Mucosa of descending colon (tissue), 3 donors: Measurements from ENCODE around the gene MEIS2. TPM values are rescaled to one million over a fixed set of nuclear protein-coding genes. Genes with fewer than 3 reads are reported as not detected.
A peak's percentile ranks its signal among the peaks of the same experiment; 100 is the strongest.

Experiments used
- ATAC-seq: fragments of 200-7000 bp; cut with Tn5 transposase; one replicate; pipeline ENCODE4 v1.9.1; 2020; ENCODE audit warnings: mild to moderate bottlenecking, moderate library complexity
- DNase-seq, 3 donors: peaks; one replicate each; pipeline ENCODE4 v3.0.0-alpha.2; 2020
- H3K36me3 ChIP-seq: fragments of 200-600 bp; one replicate; pipeline ENCODE4 v1.8.0; 2021; ENCODE audit warnings: low read depth, mild to moderate bottlenecking
- H3K4me1 ChIP-seq: fragments of 200-600 bp; one replicate; pipeline ENCODE4 v1.8.0; 2021; ENCODE audit warnings: low read depth, mild to moderate bottlenecking
- H3K4me3 ChIP-seq: fragments of 200-600 bp; one replicate; pipeline ENCODE4 v1.8.0; 2021; ENCODE audit warnings: mild to moderate bottlenecking
- H3K9me3 ChIP-seq: fragments of 200-600 bp; one replicate; pipeline ENCODE4 v1.8.0; 2021; ENCODE audit warnings: mild to moderate bottlenecking
- CTCF ChIP-seq: fragments of 200-600 bp; IDR thresholded peaks from one replicate; pipeline ENCODE4 v1.8.0; 2022; ENCODE audit warnings: antibody characterized with exemption, mild to moderate bottlenecking
- intact Hi-C, 2 donors: fragments of 100-400 bp; cut with DNase I in 1 of 2; cut with micrococcal nuclease in 1 of 2; formaldehyde crosslinking; loops; one replicate each; pipeline versions ENCODE4 v1.11.0 to v1.11.1; 2022; cut with DNase I, micrococcal nuclease
- total RNA-seq, 3 donors: library from RNA; stranded (reverse); fragmentation: NEBNext Ultra II Directional in 2 of 3; extraction: Animal tissue kit (Norgen Biotek cat#: 25700) in 2 of 3; gene quantifications; one replicate each; pipeline versions ENCODE4 v1.2.1 to v1.2.4, GENCODE V29; 2021 to 2023
- donor health status: DM: no; HTN: no; CAD: no; lungs with moderate emphysema.
- donor health status: DM: no; HTN: no; CAD: no.
- donor health status: DM: no; HTN: yes; CAD: no.

Gene MEIS2
- total RNA-seq, 3 donors from 2014 or later, result 3.8 to 93.3 (median 8.9) TPM

- no peak for TF ChIP-seq CTCF
- DNase-seq, result no peak
- ATAC-seq, result no peak
- peaks cover 4% of the 10 kb centered on the region for H3K4me1 ChIP-seq
- H3K4me3 ChIP-seq, result no peak overlapping the region
- intact Hi-C loops, result loop anchor here (5.0 to 10.0 kb wide), 4 partner anchors 220 to 250 kb away; partner anchors contain the start of gene MEIS2 (in 1 of the 2)
- H3K9me3 ChIP-seq, result no peaks in the 10 kb centered on the region
- no peaks in the 10 kb centered on the region for H3K36me3 ChIP-seq
These were observed 215.9 kb downstream of the MEIS2 start for GRCh38 chr15:36884518-36884875.

GRCh38 chr15:36883713-36884517, 216.4 kb downstream of the MEIS2 start:
- no peaks in the 10 kb centered on the region for H3K36me3 ChIP-seq
- peak; percentile 47 for TF ChIP-seq CTCF
- intact Hi-C loops, result loop anchor here (5.0 to 10.0 kb wide), 4 partner anchors 221 to 251 kb away; partner anchors contain the start of gene MEIS2 (in 1 of the 2)
- peaks cover 4% of the 10 kb centered on the region for H3K4me1 ChIP-seq
- peak; percentile 69 to 88 (median 79) for DNase-seq
- H3K4me3 ChIP-seq, result no peak overlapping the region
- H3K9me3 ChIP-seq, result no peaks in the 10 kb centered on the region
- peak; percentile 85 for ATAC-seq

- H3K36me3 ChIP-seq, result no peaks in the 10 kb centered on the region
- no peak for DNase-seq
- H3K9me3 ChIP-seq, result no peaks in the 10 kb centered on the region
- TF ChIP-seq CTCF, result no peak
- no peak for ATAC-seq
- intact Hi-C loops, result loop anchor here (5.0 to 10.0 kb wide), 4 partner anchors 222 to 252 kb away; partner anchors contain the start of gene MEIS2 (in 1 of the 2)
- H3K4me1 ChIP-seq, result peaks cover 4% of the 10 kb centered on the region
- no peak overlapping the region for H3K4me3 ChIP-seq
These were observed 217.7 kb downstream of the MEIS2 start for GRCh38 chr15:36882487-36883131.

- Histone ChIP-seq H3K9me3 (no peaks in the 10 kb centered on the region), H3K4me3 (no peak overlapping the region), H3K4me1 (peaks cover 4% of the 10 kb centered on the region), H3K36me3 (no peaks in the 10 kb centered on the region)
- no peak for TF ChIP-seq CTCF
- intact Hi-C loops, result loop anchor here (5.0 to 10.0 kb wide), 4 partner anchors 223 to 253 kb away; partner anchors contain the start of gene MEIS2 (in 1 of the 2)
- no peak for ATAC-seq
- DNase-seq, result no peak
These were observed 218.3 kb downstream of the MEIS2 start for GRCh38 chr15:36882056-36882455.

- ATAC-seq (no peak), DNase-seq (no peak)
- Histone ChIP-seq H3K9me3 (no peaks in the 10 kb centered on the region), H3K36me3 (no peaks in the 10 kb centered on the region), H3K4me3 (no peak overlapping the region), H3K4me1 (peaks cover 4% of the 10 kb centered on the region)
- intact Hi-C loops, result loop anchor here (5.0 to 10.0 kb wide), 4 partner anchors 223 to 253 kb away; partner anchors contain the start of gene MEIS2 (in 1 of the 2)
- no peak for TF ChIP-seq CTCF
These were observed 218.8 kb downstream of the MEIS2 start for GRCh38 chr15:36881516-36881915.
